Measurements from ENCODE around the gene WDR88.

WDR88 gene, protein sequence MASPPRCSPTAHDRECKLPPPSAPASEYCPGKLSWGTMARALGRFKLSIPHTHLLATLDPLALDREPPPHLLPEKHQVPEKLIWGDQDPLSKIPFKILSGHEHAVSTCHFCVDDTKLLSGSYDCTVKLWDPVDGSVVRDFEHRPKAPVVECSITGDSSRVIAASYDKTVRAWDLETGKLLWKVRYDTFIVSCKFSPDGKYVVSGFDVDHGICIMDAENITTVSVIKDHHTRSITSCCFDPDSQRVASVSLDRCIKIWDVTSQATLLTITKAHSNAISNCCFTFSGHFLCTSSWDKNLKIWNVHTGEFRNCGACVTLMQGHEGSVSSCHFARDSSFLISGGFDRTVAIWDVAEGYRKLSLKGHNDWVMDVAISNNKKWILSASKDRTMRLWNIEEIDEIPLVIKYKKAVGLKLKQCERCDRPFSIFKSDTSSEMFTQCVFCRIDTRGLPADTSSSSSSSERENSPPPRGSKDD

GRCh38 chr19:33132021-33132420 lies at the start of gene WDR88:
WDR88 (plus strand) TSS chr19:33132114; CDS start chr19:33132170, 56 bp downstream.
- in situ Hi-C loops (cut with MboI; ENCODE audit: low sequenced_read_pairs, unreplicated experiment): no loop called here
- no peak for TF ChIP-seq CTCF (IDR thresholded peaks at IDR 0.05; ENCODE audit: borderline replicate concordance, control extremely low read depth, extremely low read depth, insufficient read depth, missing control alignments)
- DNase-seq (ENCODE audit: low spot score): no peak

DNA sequence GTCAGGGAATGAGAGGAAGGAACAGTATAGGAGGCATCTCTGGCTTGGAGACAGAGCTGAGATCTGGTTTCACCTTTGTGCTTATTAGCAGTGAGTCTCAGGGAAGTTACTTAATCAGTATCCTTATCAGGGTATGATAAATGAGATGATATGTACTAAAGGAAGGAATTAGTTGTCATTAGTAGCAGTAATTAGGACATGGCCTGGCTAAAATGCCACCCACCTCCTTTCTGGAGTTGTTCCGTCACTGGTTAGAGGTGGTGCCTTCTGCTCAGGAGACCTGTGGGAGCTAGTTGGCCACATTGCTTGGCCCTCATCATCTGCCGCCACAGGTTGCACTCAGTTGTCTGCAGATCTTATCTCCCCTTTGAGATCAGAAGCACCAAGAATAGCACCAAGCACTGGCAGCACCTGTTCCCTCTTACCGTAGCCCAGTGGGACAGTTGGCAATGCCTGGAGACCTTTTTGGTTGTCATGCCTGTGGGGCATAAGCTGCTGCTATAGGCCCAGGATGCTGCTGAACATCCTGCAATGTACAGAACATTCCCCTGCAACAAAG lies 46.3 kb upstream of the WDR88 start:
- in situ Hi-C loops (cut with MboI; ENCODE audit: low sequenced_read_pairs, unreplicated experiment): no loop called here
- no peak for TF ChIP-seq CTCF (IDR thresholded peaks at IDR 0.05; ENCODE audit: borderline replicate concordance, control extremely low read depth, extremely low read depth, insufficient read depth, missing control alignments)
- DNase-seq (ENCODE audit: low spot score): no peak

- no peak for TF ChIP-seq CTCF (IDR thresholded peaks at IDR 0.05; ENCODE audit: borderline replicate concordance, control extremely low read depth, extremely low read depth, insufficient read depth, missing control alignments)
- in situ Hi-C loops (cut with MboI; ENCODE audit: low sequenced_read_pairs, unreplicated experiment): no loop called here
- no peak for DNase-seq (ENCODE audit: low spot score)
These were observed 45.0 kb upstream of the WDR88 start for GRCh38 chr19:33086955-33087354.

GRCh38 chr19:33089010-33089409 lies 42.9 kb upstream of the WDR88 start:
- no peak for TF ChIP-seq CTCF (IDR thresholded peaks at IDR 0.05; ENCODE audit: borderline replicate concordance, control extremely low read depth, extremely low read depth, insufficient read depth, missing control alignments)
- in situ Hi-C loops (cut with MboI; ENCODE audit: low sequenced_read_pairs, unreplicated experiment): no loop called here
- DNase-seq (ENCODE audit: low spot score): no peak

GRCh38 chr19:33090179-33090578 lies 41.7 kb upstream of the WDR88 start:
- no peak for DNase-seq (ENCODE audit: low spot score)
- in situ Hi-C loops (cut with MboI; ENCODE audit: low sequenced_read_pairs, unreplicated experiment): no loop called here
- no peak for TF ChIP-seq CTCF (IDR thresholded peaks at IDR 0.05; ENCODE audit: borderline replicate concordance, control extremely low read depth, extremely low read depth, insufficient read depth, missing control alignments)

DNA sequence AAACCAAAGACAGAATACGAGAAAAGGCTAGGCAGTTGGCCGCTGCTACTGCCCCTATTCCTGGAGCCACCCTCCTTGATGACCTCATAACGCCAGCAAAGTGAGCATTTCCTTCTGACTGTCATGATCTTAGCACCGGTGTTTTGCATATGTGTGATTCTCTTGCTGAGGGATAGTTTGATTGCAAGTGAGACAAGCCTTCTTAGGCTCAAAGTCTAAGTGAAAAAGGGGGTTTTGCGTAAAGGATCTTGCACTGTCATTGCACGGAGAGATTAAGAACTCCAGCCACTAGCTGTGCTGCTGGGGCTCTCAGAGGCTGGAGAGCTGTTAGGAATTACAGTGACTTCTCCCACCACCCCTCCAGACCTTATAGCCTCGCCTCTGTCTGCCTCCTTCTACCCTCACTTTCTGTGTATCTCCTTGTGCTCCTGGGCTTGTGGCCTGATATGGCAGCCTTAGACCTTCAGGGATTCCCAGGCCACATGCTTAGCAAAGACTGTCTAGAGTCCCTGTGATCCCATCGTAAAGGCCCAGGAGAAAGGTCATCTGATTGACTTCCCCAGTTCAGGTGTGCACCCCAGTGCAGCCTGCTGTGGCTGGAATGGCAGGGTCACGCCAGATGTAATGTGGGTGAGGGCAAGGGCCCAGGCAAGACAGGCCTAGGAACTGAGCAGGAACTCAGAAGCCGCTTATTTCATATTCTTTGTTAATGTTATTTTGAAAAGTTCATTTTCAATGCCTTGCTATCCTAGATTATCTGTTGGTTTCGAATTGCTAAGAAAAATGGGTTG lies 38.3 kb upstream of the WDR88 start:
- no peak for DNase-seq (ENCODE audit: low spot score)
- in situ Hi-C loops (cut with MboI; ENCODE audit: low sequenced_read_pairs, unreplicated experiment): no loop called here
- TF ChIP-seq CTCF (IDR thresholded peaks at IDR 0.05; ENCODE audit: borderline replicate concordance, control extremely low read depth, extremely low read depth, insufficient read depth, missing control alignments): no peak
